ENCODE measurements around the gene APLP2.
"Not testable (repeated sequence)": the region's sequence is repeated elsewhere in the genome, so short reads cannot be mapped to it uniquely, and the experiment has no call there.

Gene APLP2

GRCh38 chr11:130069659-130070108 is at the start of gene APLP2:
Gene APLP2 (plus strand): TSS chr11:130069894. CDS start chr11:130069978, 84 bp downstream.
- peak; percentile 97 for DNase-seq

GRCh38 chr11:130020323-130020722 is 49.4 kb upstream of the APLP2 start:
- DNase-seq: no peak

- DNase-seq: not testable (repeated sequence)
These were observed 48.1 kb upstream of the APLP2 start for GRCh38 chr11:130021606-130022005.

- DNase-seq: no peak
These were observed 46.9 kb upstream of the APLP2 start for GRCh38 chr11:130022799-130023198.

- DNase-seq: no peak
These were observed 46.5 kb upstream of the APLP2 start for GRCh38 chr11:130023204-130023603.

GRCh38 chr11:130024361-130024760 is 45.3 kb upstream of the APLP2 start:
- DNase-seq: no peak

GRCh38 chr11:130025371-130025770 is 44.3 kb upstream of the APLP2 start:
- no peak for DNase-seq

GRCh38 chr11:130029137-130029536 is 40.6 kb upstream of the APLP2 start:
- no peak for DNase-seq

GRCh38 chr11:130031056-130031455 is 38.6 kb upstream of the APLP2 start:
- no peak for DNase-seq

- DNase-seq: no peak
These were observed 37.7 kb upstream of the APLP2 start for GRCh38 chr11:130031945-130032344.

- DNase-seq: no peak
These were observed 36.8 kb upstream of the APLP2 start for GRCh38 chr11:130032931-130033330.

- DNase-seq: no peak
These were observed 35.5 kb upstream of the APLP2 start for GRCh38 chr11:130034236-130034635.

GRCh38 chr11:130037058-130037457 is 32.6 kb upstream of the APLP2 start:
- DNase-seq: no peak

GRCh38 chr11:130037881-130038585 is 31.7 kb upstream of the APLP2 start:
- no peak for DNase-seq

- DNase-seq: no peak
These were observed 29.3 kb upstream of the APLP2 start for GRCh38 chr11:130040281-130040940.

- DNase-seq: no peak
These were observed 27.6 kb upstream of the APLP2 start for GRCh38 chr11:130042093-130042591.

- no peak for DNase-seq
These were observed 26.1 kb upstream of the APLP2 start for GRCh38 chr11:130043575-130043974.

- no peak for DNase-seq
These were observed 22.6 kb upstream of the APLP2 start for GRCh38 chr11:130047141-130047540.

- DNase-seq: no peak
These were observed 20.3 kb upstream of the APLP2 start for GRCh38 chr11:130049328-130049771.

- no peak for DNase-seq
These were observed 19.4 kb upstream of the APLP2 start for GRCh38 chr11:130050257-130050656.

GRCh38 chr11:130051082-130051481 is 18.6 kb upstream of the APLP2 start:
- DNase-seq: no peak

- DNase-seq: no peak
These were observed 17.1 kb upstream of the APLP2 start for GRCh38 chr11:130052567-130052966.

- DNase-seq: no peak
These were observed 14.7 kb upstream of the APLP2 start for GRCh38 chr11:130054966-130055365.

- no peak for DNase-seq
These were observed 14.1 kb upstream of the APLP2 start for GRCh38 chr11:130055617-130056016.
